Measurements from ENCODE around the gene NOS2.
"Not testable (repeated sequence)": the region's sequence is repeated elsewhere in the genome, so short reads cannot be mapped to it uniquely, and the experiment has no call there.

The NOS2 gene

DNA sequence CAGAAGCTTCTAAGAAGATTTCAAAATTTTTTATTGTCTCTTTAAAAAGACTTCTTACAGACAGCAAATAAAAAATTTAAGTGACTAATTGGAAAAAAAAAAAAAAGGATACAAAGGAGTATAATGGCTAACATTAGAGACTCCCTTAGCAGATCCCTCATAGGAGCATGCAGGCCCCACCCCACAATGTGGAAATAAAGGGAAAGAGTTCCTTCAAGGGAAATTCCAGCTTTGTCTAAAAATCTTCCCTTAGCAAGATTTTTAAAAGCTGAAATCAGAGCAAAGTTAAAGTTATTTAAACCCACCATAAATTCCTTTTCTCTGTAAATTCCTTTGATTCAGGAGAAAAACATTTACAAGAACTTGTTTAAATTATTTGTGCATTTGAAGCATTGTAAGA is 32.5 kb upstream of the NOS2 start:
- Histone ChIP-seq H3F3A (ENCODE audit: insufficient read depth, low read length) (no peaks in the 10 kb centered on the region), H3K36me3 (ENCODE audit: insufficient read depth, low read length) (no peaks in the 10 kb centered on the region), H4K20me1 (ENCODE audit: insufficient read depth, low read length) (no peaks in the 10 kb centered on the region), H3K9ac (ENCODE audit: low read length) (no peak overlapping the region), H2AFZ (ENCODE audit: low read length) (no peak overlapping the region), H3K9me3 (ENCODE audit: low read length) (no peaks in the 10 kb centered on the region), H3K27me3 (ENCODE audit: insufficient read depth, low read length) (no peaks in the 10 kb centered on the region), H3K4me2 (ENCODE audit: low read length) (no peak overlapping the region), H3K9me2 (ENCODE audit: low read depth, low read length) (no peaks in the 10 kb centered on the region), H3K79me2 (ENCODE audit: insufficient read depth, low read length) (no peaks in the 10 kb centered on the region), H3K4me3 (ENCODE audit: low read depth, low read length, poor library complexity, severe bottlenecking) (no peak overlapping the region), H3K27ac (ENCODE audit: low read depth, low read length, poor library complexity, severe bottlenecking) (no peak overlapping the region), H3K4me1 (ENCODE audit: insufficient read depth, low read length, severe bottlenecking) (no peaks in the 10 kb centered on the region)
- TF ChIP-seq, protein P1, sequence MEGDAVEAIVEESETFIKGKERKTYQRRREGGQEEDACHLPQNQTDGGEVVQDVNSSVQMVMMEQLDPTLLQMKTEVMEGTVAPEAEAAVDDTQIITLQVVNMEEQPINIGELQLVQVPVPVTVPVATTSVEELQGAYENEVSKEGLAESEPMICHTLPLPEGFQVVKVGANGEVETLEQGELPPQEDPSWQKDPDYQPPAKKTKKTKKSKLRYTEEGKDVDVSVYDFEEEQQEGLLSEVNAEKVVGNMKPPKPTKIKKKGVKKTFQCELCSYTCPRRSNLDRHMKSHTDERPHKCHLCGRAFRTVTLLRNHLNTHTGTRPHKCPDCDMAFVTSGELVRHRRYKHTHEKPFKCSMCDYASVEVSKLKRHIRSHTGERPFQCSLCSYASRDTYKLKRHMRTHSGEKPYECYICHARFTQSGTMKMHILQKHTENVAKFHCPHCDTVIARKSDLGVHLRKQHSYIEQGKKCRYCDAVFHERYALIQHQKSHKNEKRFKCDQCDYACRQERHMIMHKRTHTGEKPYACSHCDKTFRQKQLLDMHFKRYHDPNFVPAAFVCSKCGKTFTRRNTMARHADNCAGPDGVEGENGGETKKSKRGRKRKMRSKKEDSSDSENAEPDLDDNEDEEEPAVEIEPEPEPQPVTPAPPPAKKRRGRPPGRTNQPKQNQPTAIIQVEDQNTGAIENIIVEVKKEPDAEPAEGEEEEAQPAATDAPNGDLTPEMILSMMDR (IDR thresholded peaks at IDR 0.05; ENCODE audit: low read length) = no peak
- no peak for TF ChIP-seq EZH2 (IDR thresholded peaks at IDR 0.05; ENCODE audit: borderline replicate concordance, low read length)

DNA sequence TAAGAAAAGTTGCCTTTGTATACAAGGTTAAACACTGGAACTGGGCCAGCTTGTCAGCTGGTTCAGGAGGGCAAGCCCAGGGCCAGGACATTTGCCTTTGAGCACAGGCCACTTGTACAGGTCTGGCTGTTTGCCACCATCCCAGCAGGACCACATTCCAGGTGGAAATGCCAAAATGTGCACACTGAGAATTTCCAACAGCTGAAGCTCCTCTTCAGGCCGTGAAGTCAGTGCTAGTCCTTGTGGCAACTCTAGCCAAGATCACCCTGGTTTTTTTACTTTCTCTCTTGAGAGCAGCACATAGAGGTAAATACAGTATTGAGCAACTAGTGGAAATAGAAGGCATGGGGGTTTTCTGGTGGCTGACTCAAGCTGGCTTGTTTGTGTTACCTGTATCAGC is 29.6 kb upstream of the NOS2 start:
- not testable (repeated sequence) for H3K9me2 ChIP-seq (ENCODE audit: low read depth, low read length); H3F3A ChIP-seq (ENCODE audit: insufficient read depth, low read length); H4K20me1 ChIP-seq (ENCODE audit: insufficient read depth, low read length); H3K36me3 ChIP-seq (ENCODE audit: insufficient read depth, low read length); H2AFZ ChIP-seq (ENCODE audit: low read length); H3K27me3 ChIP-seq (ENCODE audit: insufficient read depth, low read length); H3K4me2 ChIP-seq (ENCODE audit: low read length); H3K9ac ChIP-seq (ENCODE audit: low read length); H3K79me2 ChIP-seq (ENCODE audit: insufficient read depth, low read length); H3K4me1 ChIP-seq (ENCODE audit: insufficient read depth, low read length, severe bottlenecking); H3K9me3 ChIP-seq (ENCODE audit: low read length); H3K27ac ChIP-seq (ENCODE audit: low read depth, low read length, poor library complexity, severe bottlenecking); H3K4me3 ChIP-seq (ENCODE audit: low read depth, low read length, poor library complexity, severe bottlenecking)

DNA sequence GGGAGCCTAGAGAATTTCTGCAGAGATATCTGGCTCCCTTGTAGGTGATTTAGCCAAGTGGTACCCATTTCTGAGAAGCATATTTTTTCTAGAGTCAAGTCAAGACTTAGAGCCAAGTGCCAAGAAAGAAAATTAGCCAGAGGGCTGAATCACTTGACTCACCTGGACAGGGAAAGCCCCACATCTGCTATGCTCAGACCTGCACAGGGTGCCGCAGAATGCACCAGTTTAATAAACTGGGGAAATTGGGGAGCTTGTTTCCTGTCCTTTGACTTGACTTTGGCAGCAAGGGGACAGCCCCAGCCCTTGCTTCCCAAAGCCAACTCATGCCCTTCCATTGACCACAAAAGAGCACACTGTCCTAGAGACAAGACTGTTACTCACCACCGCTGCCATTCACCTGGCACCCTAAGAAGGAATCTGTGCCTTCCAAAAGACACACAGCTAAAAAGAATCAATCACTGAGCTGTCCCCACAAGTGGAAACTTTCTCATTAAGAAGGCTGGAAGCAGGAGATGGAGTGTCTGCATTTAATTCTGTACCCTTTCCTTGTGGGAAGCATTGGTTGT is 28.9 kb upstream of the NOS2 start:
- not testable (repeated sequence) for H3K9me2 ChIP-seq (ENCODE audit: low read depth, low read length); H3K4me1 ChIP-seq (ENCODE audit: insufficient read depth, low read length, severe bottlenecking); H3K79me2 ChIP-seq (ENCODE audit: insufficient read depth, low read length); H3K36me3 ChIP-seq (ENCODE audit: insufficient read depth, low read length); H3K4me2 ChIP-seq (ENCODE audit: low read length); H4K20me1 ChIP-seq (ENCODE audit: insufficient read depth, low read length); H3K27me3 ChIP-seq (ENCODE audit: insufficient read depth, low read length); H2AFZ ChIP-seq (ENCODE audit: low read length); H3K4me3 ChIP-seq (ENCODE audit: low read depth, low read length, poor library complexity, severe bottlenecking); H3K9me3 ChIP-seq (ENCODE audit: low read length); H3K27ac ChIP-seq (ENCODE audit: low read depth, low read length, poor library complexity, severe bottlenecking); H3F3A ChIP-seq (ENCODE audit: insufficient read depth, low read length); H3K9ac ChIP-seq (ENCODE audit: low read length)

DNA sequence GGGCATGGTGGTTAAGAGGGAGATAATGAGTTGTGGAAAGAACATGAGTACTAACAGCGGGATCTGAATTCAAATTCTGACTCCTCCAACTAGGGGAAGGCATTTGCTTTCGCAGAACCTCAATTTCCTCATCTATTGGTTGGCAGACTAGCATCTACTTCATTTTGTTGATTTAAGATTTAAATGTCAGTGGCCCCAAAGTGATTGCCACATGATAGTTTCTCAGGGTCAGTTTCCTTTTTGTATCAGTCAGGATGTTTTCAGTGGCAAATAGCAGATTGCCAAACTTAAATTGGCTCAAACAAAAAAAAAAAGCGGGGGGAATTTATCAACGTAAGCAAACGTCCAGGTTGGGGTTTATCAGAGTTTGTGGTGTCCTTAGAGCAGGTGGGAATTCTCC is 25.1 kb upstream of the NOS2 start:
- Histone ChIP-seq H3K27ac (ENCODE audit: low read depth, low read length, poor library complexity, severe bottlenecking) (no peak overlapping the region), H3K4me1 (ENCODE audit: insufficient read depth, low read length, severe bottlenecking) (no peaks in the 10 kb centered on the region), H3K27me3 (ENCODE audit: insufficient read depth, low read length) (no peaks in the 10 kb centered on the region; the same call in 1 of the 2 replicates), H3K9me3 (ENCODE audit: low read length) (no peaks in the 10 kb centered on the region), H3K4me2 (ENCODE audit: low read length) (no peak overlapping the region), H3K36me3 (ENCODE audit: insufficient read depth, low read length) (no peaks in the 10 kb centered on the region), H3K79me2 (ENCODE audit: insufficient read depth, low read length) (no peaks in the 10 kb centered on the region), H3K9me2 (ENCODE audit: low read depth, low read length) (no peaks in the 10 kb centered on the region), H3F3A (ENCODE audit: insufficient read depth, low read length) (no peaks in the 10 kb centered on the region), H2AFZ (ENCODE audit: low read length) (no peak overlapping the region), H3K9ac (ENCODE audit: low read length) (no peak overlapping the region), H3K4me3 (ENCODE audit: low read depth, low read length, poor library complexity, severe bottlenecking) (no peak overlapping the region), H4K20me1 (ENCODE audit: insufficient read depth, low read length) (no peaks in the 10 kb centered on the region)
- TF ChIP-seq, protein P1 (IDR thresholded peaks at IDR 0.05; ENCODE audit: low read length) = no peak
- no peak for TF ChIP-seq EZH2 (IDR thresholded peaks at IDR 0.05; ENCODE audit: borderline replicate concordance, low read length)
